HepG2 (cell line): ENCODE measurements around the gene PTPN14. TPM values are rescaled to one million over a fixed set of nuclear protein-coding genes. Genes with fewer than 3 reads are reported as not detected.

Experiments
- AGO1 ChIP-seq: fragments of 200-400 bp; formaldehyde crosslinking; IDR thresholded peaks from 2 replicates; pipeline ENCODE4 v1.6.1; 2017; ENCODE audit warnings: mild to moderate bottlenecking, low read depth, low read length, moderate library complexity; ENCODE audit not compliant: poor library complexity, severe bottlenecking
- ATF4 ChIP-seq, 2 experiments: fragments of 450-650 bp in 1 of 2; sonication (generic) in 1 of 2; formaldehyde crosslinking; IDR thresholded peaks; 2 replicates each; pipeline versions ENCODE4 v1.5.0 to v1.8.0; 2020 to 2022; ENCODE audit warnings: mild to moderate bottlenecking in 1 of 2, missing genetic modification reagents in 1 of 2
- BHLHE40 ChIP-seq: IDR thresholded peaks from 2 replicates; pipeline ENCODE4 v1.6.1; 2011; ENCODE audit warnings: low read length, improper control_type of control experiment
- E2F5 ChIP-seq: sonication (generic); formaldehyde crosslinking; conservative IDR thresholded peaks from 2 replicates; pipeline ENCODE4 v1.4.0; 2020; ENCODE audit warnings: missing genetic modification reagents
- IRF2 ChIP-seq: IDR thresholded peaks from 2 replicates; pipeline ENCODE4 v1.6.1; 2018; ENCODE audit warnings: missing genetic modification reagents, missing compliant biosample characterization
- MATR3 ChIP-seq: sonication (generic); formaldehyde crosslinking; IDR thresholded peaks from 2 replicates; pipeline ENCODE4 v1.4.0; 2020; ENCODE audit warnings: missing genetic modification reagents
- MTA3 ChIP-seq: sonication (generic); formaldehyde crosslinking; IDR thresholded peaks from 2 replicates; pipeline ENCODE4 v1.4.0; 2020; ENCODE audit warnings: missing genetic modification reagents
- NR2F2 ChIP-seq: IDR thresholded peaks from 2 replicates; pipeline ENCODE4 v1.6.1; 2012; ENCODE audit warnings: low read depth, inconsistent platforms, borderline replicate concordance
- SETDB1 ChIP-seq: sonication (generic); formaldehyde crosslinking; IDR thresholded peaks from 2 replicates; pipeline ENCODE4 v1.5.1; 2020; ENCODE audit warnings: missing genetic modification reagents, mild to moderate bottlenecking, borderline replicate concordance
- TRIM24 ChIP-seq: sonication (generic); formaldehyde crosslinking; IDR thresholded peaks from 2 replicates; pipeline ENCODE4 v1.8.0; 2022; ENCODE audit warnings: mild to moderate bottlenecking, missing genetic modification reagents
- YEATS4 ChIP-seq: sonication (generic); formaldehyde crosslinking; IDR thresholded peaks from 2 replicates; pipeline ENCODE4 v1.4.0; 2020; ENCODE audit warnings: missing genetic modification reagents, borderline replicate concordance
- YY1 ChIP-seq: IDR thresholded peaks from 2 replicates; pipeline ENCODE4 v1.6.1; 2011; ENCODE audit warnings: low read length, low read depth, moderate library complexity, mild to moderate bottlenecking; ENCODE audit not compliant: insufficient read depth, insufficient replicate concordance
- ZFP36L1 ChIP-seq: sonication (generic); formaldehyde crosslinking; IDR thresholded peaks from 2 replicates; pipeline ENCODE4 v1.8.0; 2022; ENCODE audit warnings: mild to moderate bottlenecking, missing genetic modification reagents, moderate library complexity
- ZHX2 ChIP-seq, 2 experiments: sonication (generic) in 1 of 2; formaldehyde crosslinking in 1 of 2; IDR thresholded peaks; 2 replicates each; pipeline versions ENCODE4 v1.6.1 to v1.9.0; 2014 to 2022; ENCODE audit warnings: antibody characterized with exemption in 1 of 2, borderline replicate concordance in 1 of 2, inconsistent platforms in 1 of 2, low read depth in 1 of 2, missing genetic modification reagents in 1 of 2
- ZNF276 ChIP-seq: sonication (generic); formaldehyde crosslinking; IDR thresholded peaks from 2 replicates; pipeline ENCODE4 v1.4.0; 2020; ENCODE audit warnings: mild to moderate bottlenecking, low read depth, missing genetic modification reagents
- ZNF382 ChIP-seq: sonication (generic); formaldehyde crosslinking; IDR thresholded peaks from 2 replicates; pipeline ENCODE4 v1.5.0; 2020; ENCODE audit warnings: missing genetic modification reagents, mild to moderate bottlenecking, borderline replicate concordance
- ZNF563 ChIP-seq: sonication (generic); formaldehyde crosslinking; IDR thresholded peaks from 2 replicates; pipeline ENCODE4 v1.8.0; 2022; ENCODE audit warnings: mild to moderate bottlenecking, moderate library complexity, missing genetic modification reagents
- ZNF564 ChIP-seq: sonication (generic); formaldehyde crosslinking; IDR thresholded peaks from 2 replicates; pipeline ENCODE4 v1.8.1; 2023; ENCODE audit warnings: mild to moderate bottlenecking, missing genetic modification reagents
- ZNF75D ChIP-seq: sonication (generic); formaldehyde crosslinking; IDR thresholded peaks from 2 replicates; pipeline ENCODE4 v1.8.1; 2023; ENCODE audit warnings: missing genetic modification reagents, mild to moderate bottlenecking, borderline replicate concordance
- ZNF891 ChIP-seq: sonication (generic); formaldehyde crosslinking; IDR thresholded peaks from 2 replicates; pipeline ENCODE4 v1.5.0; 2020; ENCODE audit warnings: mild to moderate bottlenecking, missing genetic modification reagents
- polyA plus RNA-seq, 8 experiments: library from polyadenylated mRNA; depleted of rRNA in 3 of 8; stranded (reverse) in 7 of 8; unstranded in 1 of 8; fragments of >200 nt; fragmentation: Illumina TruSeq in 4 of 8; extraction: Trizol in 4 of 8; gene quantifications; 2 replicates each; pipeline versions ENCODE4 v1.2.1 to v1.2.3, GENCODE V29; 2011 to 2016; ENCODE audit warnings: low read depth in 4 of 8, missing spikeins in 1 of 8, mixed read lengths in 1 of 8; ENCODE audit not compliant: insufficient read depth in 1 of 8
- total RNA-seq, 5 experiments: library from RNA; depleted of rRNA; stranded (reverse); fragments of >200 nt; fragmentation: Illumina TruSeq; extraction: Trizol; gene quantifications; 2 replicates each; pipeline ENCODE4 v1.2.3, GENCODE V29; 2016; ENCODE audit warnings: low read depth in 1 of 5

PTPN14 gene
- total and polyA plus RNA-seq, 2 of the 13 experiments (the other 11 are each of a cell fraction or from before 2014, with no cell fraction given): 3.9 to 4.7 TPM

DNA sequence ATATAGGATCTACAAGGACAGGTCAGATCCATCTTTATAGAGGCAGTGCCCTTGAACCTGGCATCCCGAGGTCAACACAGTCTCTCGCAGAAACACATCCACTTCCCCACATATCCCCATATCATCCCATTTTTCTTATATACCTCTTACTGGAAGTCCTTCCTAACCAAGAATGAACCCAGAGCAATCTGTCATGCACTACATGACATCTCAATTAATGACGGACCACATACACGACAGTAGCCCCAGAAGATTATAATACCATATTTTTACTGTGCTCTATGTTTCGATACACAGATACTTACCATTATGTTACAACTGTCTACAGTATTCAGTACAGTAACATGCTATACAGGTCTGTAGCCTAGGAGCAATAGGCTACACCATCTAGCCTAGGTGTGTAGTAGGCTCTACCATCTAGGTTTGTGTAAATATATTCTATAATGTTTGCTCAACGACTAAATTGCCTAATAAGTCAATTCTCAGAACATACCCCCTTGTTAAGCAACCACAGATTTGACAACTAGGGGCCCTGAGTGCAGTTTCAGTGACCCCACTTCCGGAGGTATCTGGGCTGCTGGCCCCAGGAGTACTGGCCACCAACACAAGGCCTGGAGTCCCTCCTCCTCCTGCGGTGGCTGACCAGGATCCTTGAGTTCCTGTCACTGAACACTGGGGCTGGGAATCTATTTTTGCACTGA lies 28.1 kb downstream of the PTPN14 start (continued):
- no peak for TF ChIP-seq ZHX2 (IDR thresholded peaks at IDR 0.05; ENCODE audit: low read depth)
- no peak for TF ChIP-seq ZHX2 (CRISPR knock-in tag; IDR thresholded peaks at IDR 0.05; ENCODE audit: borderline replicate concordance)
- TF ChIP-seq NR2F2: peak; percentile 90
- no peak for TF ChIP-seq ZNF276
- 0 out of 2 replicates have a peak, but pooled peaks have one; percentile 20 for TF ChIP-seq IRF2 (CRISPR knock-in tag)
- no peak for TF ChIP-seq ZNF891
- no peak for TF ChIP-seq ZNF563
- no peak for TF ChIP-seq MTA3 (CRISPR knock-in tag)
- TF ChIP-seq BHLHE40: no peak
- no peak for TF ChIP-seq AGO1
- no peak for TF ChIP-seq ZNF382 (CRISPR knock-in tag)
- TF ChIP-seq ATF4 (CRISPR knock-in tag; IDR thresholded peaks at IDR 0.05): 0 out of 4 replicates have a peak, but pooled peaks of 1 of the 2 experiments have one; percentile 19
- no peak for TF ChIP-seq ZNF564 (CRISPR knock-in tag)
- no peak for TF ChIP-seq TRIM24 (CRISPR knock-in tag)
- no peak for TF ChIP-seq E2F5
- no peak for TF ChIP-seq ZNF75D (CRISPR knock-in tag)
- TF ChIP-seq ZFP36L1: no peak
- TF ChIP-seq YY1: no peak
- no peak for TF ChIP-seq SETDB1 (CRISPR knock-in tag)
- TF ChIP-seq YEATS4 (CRISPR knock-in tag): no peak
- TF ChIP-seq MATR3: no peak
